ENCODE results near the gene PIGT. TPM values are rescaled to one million over a fixed set of nuclear protein-coding genes. Genes with fewer than 3 reads are reported as not detected.

Gene PIGT
- total RNA-seq, 1 experiment from 2014 or later = 71.4 TPM

DNA sequence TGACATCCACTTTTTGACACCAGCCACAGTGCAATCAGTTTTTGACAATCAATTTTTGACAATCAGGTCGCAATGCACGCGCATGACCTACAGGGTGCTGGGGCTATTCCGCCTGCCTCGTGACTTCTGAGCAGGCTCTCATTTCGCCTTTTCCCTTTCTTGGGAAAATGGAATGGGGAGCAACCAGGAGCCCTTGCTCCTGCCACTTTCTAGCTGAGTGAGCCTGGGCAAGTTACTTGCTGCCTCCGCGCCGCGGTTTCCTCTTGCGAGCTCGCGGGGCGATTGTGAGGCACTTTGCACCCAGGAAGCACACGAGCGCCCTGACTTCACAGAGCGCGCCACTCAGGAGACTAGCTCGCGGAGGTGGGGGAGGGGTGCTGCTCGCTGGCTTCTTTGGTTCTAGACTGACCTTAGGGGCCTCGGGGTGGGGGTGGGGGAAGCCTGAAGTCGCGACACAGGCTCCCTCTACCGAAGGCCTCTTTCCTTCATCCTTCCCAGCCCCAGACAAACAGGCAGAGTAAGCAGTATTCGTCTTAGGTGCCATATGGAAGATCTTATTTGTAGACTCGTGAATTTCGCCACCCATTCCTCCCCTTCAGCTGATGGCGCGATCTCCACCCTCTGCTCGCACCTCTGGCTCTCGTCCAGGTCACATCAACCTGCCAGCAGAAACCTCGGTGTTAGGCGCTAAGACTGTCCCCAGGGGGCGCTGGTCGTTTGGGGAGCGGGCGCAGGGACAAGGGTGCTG, 42.4 kb upstream of the PIGT start:
- peak overlapping the region; percentile 58 for H3K4me2 ChIP-seq (ENCODE audit: low read length)
- ATAC-seq = peak; percentile 92
- RAD21 ChIA-PET (ENCODE audit: low non-redundant PET in 1 of 2, low total read pairs in 2 of 2, uncharacterized antibody in 2 of 2, unreplicated experiment in 2 of 2) = interaction anchor here in 1 of 2 experiments (1.5 to 2.1 kb wide), 2 partner anchors 53 to 63 kb away, joined by 4 to 16 read pairs; no protein-coding TSS in a partner anchor
- no peaks in the 10 kb centered on the region for H3K79me2 ChIP-seq (ENCODE audit: insufficient read depth, low read length)
- H3K4me1 ChIP-seq (ENCODE audit: control insufficient read depth in 1 of 2, insufficient read depth in 2 of 2, low read length in 2 of 2) = peaks cover 0 to 15% of the 10 kb centered on the region in 2 experiments; a peak in 2 of 4 replicates
- no peaks in the 10 kb centered on the region for H4K20me1 ChIP-seq (ENCODE audit: insufficient read depth)
- H3K9me2 ChIP-seq (ENCODE audit: insufficient read depth) = no peaks in the 10 kb centered on the region
- no peak overlapping the region for H2AFZ ChIP-seq (ENCODE audit: low read depth, low read length, poor library complexity, severe bottlenecking)
- TF ChIP-seq JUND (IDR thresholded peaks at IDR 0.05) = no peak
- TF ChIP-seq YY1 (IDR thresholded peaks at IDR 0.05; ENCODE audit: extremely low read depth, insufficient replicate concordance, low read depth, low read length) = peak; percentile 13
- no peak for TF ChIP-seq SIN3A (IDR thresholded peaks at IDR 0.05; ENCODE audit: low read depth)
- no peak for TF ChIP-seq TCF7L2 (IDR thresholded peaks at IDR 0.05; ENCODE audit: borderline replicate concordance, extremely low read depth, insufficient read depth, insufficient read length)
- TF ChIP-seq, protein P1, sequence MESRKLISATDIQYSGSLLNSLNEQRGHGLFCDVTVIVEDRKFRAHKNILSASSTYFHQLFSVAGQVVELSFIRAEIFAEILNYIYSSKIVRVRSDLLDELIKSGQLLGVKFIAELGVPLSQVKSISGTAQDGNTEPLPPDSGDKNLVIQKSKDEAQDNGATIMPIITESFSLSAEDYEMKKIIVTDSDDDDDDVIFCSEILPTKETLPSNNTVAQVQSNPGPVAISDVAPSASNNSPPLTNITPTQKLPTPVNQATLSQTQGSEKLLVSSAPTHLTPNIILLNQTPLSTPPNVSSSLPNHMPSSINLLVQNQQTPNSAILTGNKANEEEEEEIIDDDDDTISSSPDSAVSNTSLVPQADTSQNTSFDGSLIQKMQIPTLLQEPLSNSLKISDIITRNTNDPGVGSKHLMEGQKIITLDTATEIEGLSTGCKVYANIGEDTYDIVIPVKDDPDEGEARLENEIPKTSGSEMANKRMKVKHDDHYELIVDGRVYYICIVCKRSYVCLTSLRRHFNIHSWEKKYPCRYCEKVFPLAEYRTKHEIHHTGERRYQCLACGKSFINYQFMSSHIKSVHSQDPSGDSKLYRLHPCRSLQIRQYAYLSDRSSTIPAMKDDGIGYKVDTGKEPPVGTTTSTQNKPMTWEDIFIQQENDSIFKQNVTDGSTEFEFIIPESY (IDR thresholded peaks at IDR 0.05; ENCODE audit: extremely low read depth, insufficient replicate concordance, low read length) = no peak
- TF ChIP-seq, protein P2, sequence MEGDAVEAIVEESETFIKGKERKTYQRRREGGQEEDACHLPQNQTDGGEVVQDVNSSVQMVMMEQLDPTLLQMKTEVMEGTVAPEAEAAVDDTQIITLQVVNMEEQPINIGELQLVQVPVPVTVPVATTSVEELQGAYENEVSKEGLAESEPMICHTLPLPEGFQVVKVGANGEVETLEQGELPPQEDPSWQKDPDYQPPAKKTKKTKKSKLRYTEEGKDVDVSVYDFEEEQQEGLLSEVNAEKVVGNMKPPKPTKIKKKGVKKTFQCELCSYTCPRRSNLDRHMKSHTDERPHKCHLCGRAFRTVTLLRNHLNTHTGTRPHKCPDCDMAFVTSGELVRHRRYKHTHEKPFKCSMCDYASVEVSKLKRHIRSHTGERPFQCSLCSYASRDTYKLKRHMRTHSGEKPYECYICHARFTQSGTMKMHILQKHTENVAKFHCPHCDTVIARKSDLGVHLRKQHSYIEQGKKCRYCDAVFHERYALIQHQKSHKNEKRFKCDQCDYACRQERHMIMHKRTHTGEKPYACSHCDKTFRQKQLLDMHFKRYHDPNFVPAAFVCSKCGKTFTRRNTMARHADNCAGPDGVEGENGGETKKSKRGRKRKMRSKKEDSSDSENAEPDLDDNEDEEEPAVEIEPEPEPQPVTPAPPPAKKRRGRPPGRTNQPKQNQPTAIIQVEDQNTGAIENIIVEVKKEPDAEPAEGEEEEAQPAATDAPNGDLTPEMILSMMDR (IDR thresholded peaks at IDR 0.05 in 2 of 3, conservative IDR thresholded peaks at IDR 0.05 in 1 of 3; ENCODE audit: borderline replicate concordance in 1 of 3, insufficient read depth in 1 of 3, low read depth in 2 of 3, low read length in 2 of 3) = peak; percentile 87 to 95 (median 93)
- no peak for TF ChIP-seq ZFX (IDR thresholded peaks at IDR 0.05)
- TF ChIP-seq, protein P3, sequence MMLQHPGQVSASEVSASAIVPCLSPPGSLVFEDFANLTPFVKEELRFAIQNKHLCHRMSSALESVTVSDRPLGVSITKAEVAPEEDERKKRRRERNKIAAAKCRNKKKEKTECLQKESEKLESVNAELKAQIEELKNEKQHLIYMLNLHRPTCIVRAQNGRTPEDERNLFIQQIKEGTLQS (IDR thresholded peaks at IDR 0.05) = no peak
- no peak for TF ChIP-seq ELF1 (IDR thresholded peaks at IDR 0.05; ENCODE audit: borderline replicate concordance, low read depth)
- TF ChIP-seq CEBPB (IDR thresholded peaks at IDR 0.05; ENCODE audit: low read depth) = no peak
- TF ChIP-seq EZH2 (IDR thresholded peaks at IDR 0.05) = no peak
- no peak for TF ChIP-seq POLR2A (IDR thresholded peaks at IDR 0.05; ENCODE audit: borderline replicate concordance, extremely low read depth, insufficient read depth, insufficient read length)
- peak; percentile 89 for TF ChIP-seq RAD21 (IDR thresholded peaks at IDR 0.05; ENCODE audit: low read depth)
- TF ChIP-seq CBX3 (IDR thresholded peaks at IDR 0.05; ENCODE audit: low read depth) = no peak
- no peak for TF ChIP-seq EGR1 (IDR thresholded peaks at IDR 0.05; ENCODE audit: low read depth)
- TF ChIP-seq SRF (IDR thresholded peaks at IDR 0.05; ENCODE audit: low read depth) = no peak
- POLR2A ChIA-PET = interaction anchor here (0.8 to 2.2 kb wide), 4 partner anchors 10 to 63 kb away, joined by 3 to 9 read pairs (median 4); partner anchors contain the start of gene SYS1
- H3K27ac ChIP-seq (ENCODE audit: low read depth, low read length) = no peak overlapping the region
- H3K4me3 ChIP-seq (replicated peaks in 1 of 2; ENCODE audit: low read depth in 1 of 2, low read length in 2 of 2) = no peak overlapping the region
- DNase-seq (ENCODE audit: low read depth, low spot score) = peak; percentile 57
- BruUV-seq (replicated peaks) = no TSS peak
- no peak overlapping the region for H3K9ac ChIP-seq (ENCODE audit: low read length)
- no peaks in the 10 kb centered on the region; a peak in 1 of 4 replicates for H3K36me3 ChIP-seq (ENCODE audit: control insufficient read depth in 1 of 2, insufficient read depth in 2 of 2, low read length in 2 of 2)
- no peaks in the 10 kb centered on the region for H3K27me3 ChIP-seq (ENCODE audit: insufficient read depth, low read length)
- H3K9me3 ChIP-seq (ENCODE audit: control insufficient read depth in 1 of 2, insufficient read depth in 1 of 2, low read depth in 1 of 2, low read length in 2 of 2) = no peaks in the 10 kb centered on the region
- CTCF ChIA-PET = interaction anchor here (0.9 to 8.3 kb wide), 23 partner anchors 8 to 398 kb away, joined by 3 to 61 read pairs (median 4); partner anchors contain the start of genes PIGT and SYS1
- intact Hi-C loops (cut with micrococcal nuclease) = loop anchor here (1.0 to 2.0 kb wide), 3 partner anchors 43 to 398 kb away; partner anchors contain the start of gene PIGT
